SK-N-SH (cell line): ENCODE results near the gene GREM2. TPM values are rescaled to one million over a fixed set of nuclear protein-coding genes. Genes with fewer than 3 reads are reported as not detected.

Experiments
- CTCF ChIA-PET: fragments of 300-600, 350-600 bp; formaldehyde crosslinking; extraction: SDS; loops from one replicate; lab custom pipeline; 2021; lab: Yijun Ruan, JAX
- POLR2A ChIA-PET: fragments of 350-600 bp; sonication (Branson Sonifier 250); formaldehyde crosslinking; extraction: SDS; loops from one replicate; lab custom pipeline; 2020; ENCODE audit warnings: antibody characterized with exemption, inconsistent platforms; lab: Yijun Ruan, JAX
- DNase-seq: peaks from one replicate; pipeline ENCODE4 v3.0.0; 2012
- H2AFZ ChIP-seq: fragments of 200-600 bp; sonication (generic); 2 replicates; pipeline ENCODE4 v1.8.1; 2016; ENCODE audit warnings: antibody characterized with exemption, mild to moderate bottlenecking, low read depth
- H3F3A ChIP-seq: fragments of 200-600 bp; sonication (generic); replicated peaks from 2 replicates; pipeline ENCODE3; 2016; ENCODE audit warnings: antibody characterized with exemption, mild to moderate bottlenecking; ENCODE audit not compliant: insufficient read depth
- H3K27ac ChIP-seq, 2 experiments: fragments of 200-500 bp in 1 of 2; fragments of 200-600 bp in 1 of 2; sonication (Bioruptor generic) in 1 of 2; sonication (generic), shearing (Covaris generic) in 1 of 2; 2 replicates each; pipeline versions ENCODE4 v1.5.1 to v1.6.1; 2014 to 2016; ENCODE audit warnings: low read depth in 2 of 2, inconsistent platforms in 1 of 2, low read length in 1 of 2, mild to moderate bottlenecking in 1 of 2, mixed read lengths in 1 of 2
- H3K27me3 ChIP-seq: fragments of 200-600 bp; sonication (generic), shearing (Covaris generic); 2 replicates; pipeline ENCODE4 v1.6.1; 2016; ENCODE audit warnings: mixed run types; ENCODE audit not compliant: insufficient read depth
- H3K36me3 ChIP-seq, 2 experiments: fragments of 200-500 bp in 1 of 2; fragments of 200-600 bp in 1 of 2; sonication (Bioruptor generic) in 1 of 2; sonication (generic) in 1 of 2; replicated peaks in 1 of 2; 2 replicates each; pipeline versions ENCODE3 to v1.5.1; 2014 to 2016; ENCODE audit warnings: low read length in 1 of 2, mild to moderate bottlenecking in 1 of 2; ENCODE audit not compliant: insufficient read depth in 2 of 2, control insufficient read depth in 1 of 2
- H3K4me1 ChIP-seq, 2 experiments: fragments of 200-500 bp in 1 of 2; fragments of 200-600 bp in 1 of 2; sonication (Bioruptor generic) in 1 of 2; sonication (generic), shearing (Covaris generic) in 1 of 2; 2 replicates each; pipeline versions ENCODE4 v1.5.1 to v1.6.1; 2014 to 2016; ENCODE audit warnings: low read depth in 1 of 2, low read length in 1 of 2, mixed run types in 1 of 2; ENCODE audit not compliant: insufficient read depth in 2 of 2, control insufficient read depth in 1 of 2
- H3K4me2 ChIP-seq: fragments of 200-600 bp; sonication (generic), shearing (Covaris generic); 2 replicates; pipeline ENCODE4 v1.6.1; 2017; ENCODE audit warnings: mixed run types
- H3K4me3 ChIP-seq, 2 experiments: fragments of 200-500 bp in 1 of 2; fragments of 200-600 bp in 1 of 2; sonication (Bioruptor generic) in 1 of 2; sonication (generic), shearing (Covaris generic) in 1 of 2; 2 replicates each; pipeline versions ENCODE4 v1.5.1 to v1.8.1; 2014 to 2016; ENCODE audit warnings: low read depth in 2 of 2, inconsistent platforms in 1 of 2, low read length in 1 of 2, mild to moderate bottlenecking in 1 of 2, mixed read lengths in 1 of 2, moderate library complexity in 1 of 2
- H3K79me2 ChIP-seq: fragments of 200-600 bp; sonication (generic); 2 replicates; pipeline ENCODE4 v1.8.1; 2017; ENCODE audit warnings: mild to moderate bottlenecking; ENCODE audit not compliant: insufficient read depth
- H3K9ac ChIP-seq: fragments of 200-600 bp; sonication (generic); 2 replicates; pipeline ENCODE4 v1.6.1; 2017; ENCODE audit warnings: mixed run types
- H3K9me2 ChIP-seq: fragments of 200-600 bp; sonication (generic); 2 replicates; pipeline ENCODE4 v1.6.1; 2017; ENCODE audit warnings: mixed run types
- H3K9me3 ChIP-seq: fragments of 200-600 bp; sonication (generic); 2 replicates; pipeline ENCODE4 v1.6.1; 2017; ENCODE audit warnings: mixed run types, mild to moderate bottlenecking, moderate library complexity
- H4K20me1 ChIP-seq: fragments of 200-600 bp; sonication (generic); 2 replicates; pipeline ENCODE4 v1.6.1; 2017; ENCODE audit warnings: mild to moderate bottlenecking, mixed run types; ENCODE audit not compliant: insufficient read depth
- CTCF ChIP-seq: fragments of 200-600 bp; sonication (generic); IDR thresholded peaks from 2 replicates; pipeline ENCODE4 v1.6.1; 2017; ENCODE audit warnings: antibody characterized with exemption, mild to moderate bottlenecking, moderate library complexity
- ELF1 ChIP-seq: IDR thresholded peaks from 2 replicates; pipeline ENCODE4 v1.4.0; 2012
- EP300 ChIP-seq, 2 experiments: IDR thresholded peaks; 2 replicates each; pipeline versions ENCODE4 v1.4.0 to v1.6.1; 2012; ENCODE audit warnings: borderline replicate concordance in 1 of 2, low read depth in 1 of 2, low read length in 1 of 2
- EZH2phosphoT487 ChIP-seq: fragments of 200-600 bp; sonication (generic); IDR thresholded peaks from 2 replicates; pipeline ENCODE4 v1.6.1; 2017; ENCODE audit warnings: low read depth, mixed run types, mild to moderate bottlenecking, antibody characterized with exemption, moderate library complexity, borderline replicate concordance
- FOXJ3 ChIP-seq: sonication (generic); formaldehyde crosslinking; IDR thresholded peaks from 2 replicates; pipeline ENCODE4 v1.5.1; 2020; ENCODE audit warnings: mild to moderate bottlenecking, missing genetic modification reagents
- FOXM1 ChIP-seq: IDR thresholded peaks from 2 replicates; pipeline ENCODE4 v1.4.0; 2012; ENCODE audit warnings: low read depth, mild to moderate bottlenecking
- GABPA ChIP-seq: IDR thresholded peaks from 2 replicates; pipeline ENCODE4 v1.4.0; 2012; ENCODE audit warnings: low read depth, mild to moderate bottlenecking
- GATA2 ChIP-seq: sonication (generic); formaldehyde crosslinking; IDR thresholded peaks from 2 replicates; pipeline ENCODE4 v1.5.0; 2020; ENCODE audit warnings: mild to moderate bottlenecking, missing genetic modification reagents
- NRF1 ChIP-seq: IDR thresholded peaks from 2 replicates; pipeline ENCODE4 v1.6.1; 2012; ENCODE audit warnings: low read depth, mild to moderate bottlenecking, low read length
- REST ChIP-seq: IDR thresholded peaks from 2 replicates; pipeline ENCODE4 v1.6.1; 2012; ENCODE audit warnings: mild to moderate bottlenecking, low read depth, low read length, moderate library complexity
- TAF1 ChIP-seq: IDR thresholded peaks from 2 replicates; pipeline ENCODE4 v1.6.1; 2012; ENCODE audit warnings: low read depth, mild to moderate bottlenecking, low read length, moderate library complexity, borderline replicate concordance
- USF1 ChIP-seq: IDR thresholded peaks from 2 replicates; pipeline ENCODE4 v1.4.0; 2012; ENCODE audit warnings: low read depth, borderline replicate concordance
- YY1 ChIP-seq: IDR thresholded peaks from 2 replicates; pipeline ENCODE4 v1.4.0; 2012; ENCODE audit warnings: low read depth, mild to moderate bottlenecking
- WGBS: methylation state at CpG from one replicate; pipeline ENCODE4 v1.1.6; 2017; ENCODE audit warnings: low lambda C conversion rate; 5-methylcytosine and 5-hydroxymethylcytosine counted together
- polyA plus RNA-seq, 3 experiments: library from polyadenylated mRNA; depleted of rRNA; stranded (reverse); fragments of >200 nt; gene quantifications; 2 replicates each; pipeline ENCODE4 v1.2.3, GENCODE V29; 2012

GREM2 gene
- polyA plus RNA-seq, 1 of the 3 experiments (the other 2 are of a cell fraction): 0.94 TPM

GRCh38 chr1:240462277-240462676 is 149.7 kb downstream of the GREM2 start:
- Histone ChIP-seq H3K4me2 (no peak overlapping the region), H3K79me2 (peaks cover 5% of the 10 kb centered on the region; the same call in 1 of the 2 replicates), H3K9me3 (no peaks in the 10 kb centered on the region), H3K4me3 (no peak overlapping the region), H3K36me3 (peaks cover 0 to 9% of the 10 kb centered on the region in 2 experiments), H3K4me1 (peaks cover 21 to 29% of the 10 kb centered on the region in 2 experiments; a peak in 2 of 4 replicates), H3K9ac (no peak overlapping the region), H3F3A (peaks cover 18% of the 10 kb centered on the region), H3K9me2 (no peaks in the 10 kb centered on the region), H3K27ac (0 out of 4 replicates have a peak overlapping the region, but pooled peaks of 1 of the 2 experiments have one; percentile 19), H4K20me1 (no peaks in the 10 kb centered on the region), H3K27me3 (no peaks in the 10 kb centered on the region), H2AFZ (no peak overlapping the region)
- ChIA-PET POLR2A (no interaction called here), CTCF (interaction anchor here (0.7 kb wide), 1 partner anchor 120 kb away, joined by 3 read pairs; no protein-coding TSS in a partner anchor)
- 92% methylated on average over 3 of the region's 3 CpGs for WGBS
- no peak for DNase-seq
- no peak for TF ChIP-seq FOXM1
- no peak for TF ChIP-seq EZH2phosphoT487
- no peak for TF ChIP-seq ELF1

- TF ChIP-seq USF1 (no peak), GABPA (no peak), FOXM1 (no peak), CTCF (no peak), NRF1 (no peak), EP300 (IDR thresholded peaks at IDR 0.05; ENCODE audit: borderline replicate concordance in 1 of 2, low read depth in 1 of 2, low read length in 1 of 2) (no peak), TAF1 (no peak), FOXJ3 (CRISPR knock-in tag) (no peak), REST (no peak), GATA2 (CRISPR knock-in tag) (no peak), ELF1 (no peak), YY1 (no peak)
- 96% methylated on average over 5 of the region's 5 CpGs for WGBS
- Histone ChIP-seq H3K4me3 (no peak overlapping the region), H3K36me3 (peaks cover 0 to 16% of the 10 kb centered on the region in 2 experiments), H3K9me2 (no peaks in the 10 kb centered on the region), H3K4me1 (peaks cover 0 to 8% of the 10 kb centered on the region in 2 experiments; a peak in 1 of 4 replicates), H3K27ac (no peak overlapping the region), H2AFZ (no peak overlapping the region), H3K27me3 (no peaks in the 10 kb centered on the region), H4K20me1 (no peaks in the 10 kb centered on the region), H3K9me3 (no peaks in the 10 kb centered on the region), H3F3A (peaks cover 9% of the 10 kb centered on the region), H3K79me2 (peaks cover 5% of the 10 kb centered on the region; the same call in 1 of the 2 replicates), H3K4me2 (no peak overlapping the region), H3K9ac (no peak overlapping the region)
- no peak for DNase-seq
- CTCF ChIA-PET: interaction anchor here (0.9 kb wide), 1 partner anchor 9 kb away, joined by 5 read pairs; no protein-coding TSS in a partner anchor
- POLR2A ChIA-PET: no interaction called here
Observed at GRCh38 chr1:240457203-240457602, 154.8 kb downstream of the GREM2 start.
